GM18526 (cell line): Measurements from ENCODE around the gene ERFE.

ENCODE experiments used
- POLR2A ChIP-seq: IDR thresholded peaks from 3 replicates; pipeline ENCODE4 v1.6.1; 2011; ENCODE audit not compliant: insufficient read length; ENCODE audit errors: extremely low read depth

The ERFE gene

GRCh38 chr2:238164906-238165287 lies 6.1 kb downstream of the ERFE start:
- TF ChIP-seq POLR2A = no peak

DNA sequence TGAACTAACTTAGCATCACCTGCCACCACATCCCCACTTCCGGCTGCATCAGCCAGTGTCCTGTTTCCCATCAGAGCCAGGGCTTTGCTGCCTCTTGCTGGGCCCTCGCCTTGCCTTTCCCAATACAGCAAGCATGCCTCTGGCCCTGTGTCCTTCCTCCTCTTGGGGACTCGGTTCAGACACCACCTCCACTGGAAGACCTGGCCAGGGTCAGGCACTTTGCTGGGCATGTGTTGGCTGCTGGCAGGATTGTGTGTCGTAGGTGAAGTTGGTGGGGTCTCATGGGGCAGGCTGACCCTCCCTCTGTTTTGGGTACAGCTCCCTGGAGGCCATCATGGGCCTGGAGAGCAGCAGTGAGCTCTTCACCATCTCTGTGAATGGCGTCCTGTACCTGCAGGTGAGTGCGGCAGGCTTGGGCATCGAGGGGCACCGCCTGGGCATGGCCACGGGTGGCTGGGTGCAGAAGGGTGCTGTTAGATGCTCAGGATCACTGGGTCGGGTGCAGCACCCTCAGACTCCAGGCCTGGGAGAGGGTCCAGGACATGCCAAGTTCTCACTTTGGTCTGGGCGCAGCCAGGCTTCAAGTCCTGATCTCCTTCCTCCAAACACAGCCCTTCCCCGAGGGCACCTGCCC lies 6.6 kb downstream of the ERFE start:
- TF ChIP-seq POLR2A = no peak

GRCh38 chr2:238166391-238167343 lies 7.9 kb downstream of the ERFE start:
- no peak for TF ChIP-seq POLR2A

GRCh38 chr2:238167344-238167715 lies 8.6 kb downstream of the ERFE start:
- TF ChIP-seq POLR2A = no peak

GRCh38 chr2:238167761-238168160 lies 9.0 kb downstream of the ERFE start:
- TF ChIP-seq POLR2A = no peak

GRCh38 chr2:238168196-238169047 lies 9.7 kb downstream of the ERFE start:
- no peak for TF ChIP-seq POLR2A

GRCh38 chr2:238169048-238169707 lies 10.4 kb downstream of the ERFE start:
- no peak for TF ChIP-seq POLR2A

- TF ChIP-seq POLR2A = no peak
Measured at GRCh38 chr2:238169708-238170251, 11.0 kb downstream of the ERFE start.

DNA sequence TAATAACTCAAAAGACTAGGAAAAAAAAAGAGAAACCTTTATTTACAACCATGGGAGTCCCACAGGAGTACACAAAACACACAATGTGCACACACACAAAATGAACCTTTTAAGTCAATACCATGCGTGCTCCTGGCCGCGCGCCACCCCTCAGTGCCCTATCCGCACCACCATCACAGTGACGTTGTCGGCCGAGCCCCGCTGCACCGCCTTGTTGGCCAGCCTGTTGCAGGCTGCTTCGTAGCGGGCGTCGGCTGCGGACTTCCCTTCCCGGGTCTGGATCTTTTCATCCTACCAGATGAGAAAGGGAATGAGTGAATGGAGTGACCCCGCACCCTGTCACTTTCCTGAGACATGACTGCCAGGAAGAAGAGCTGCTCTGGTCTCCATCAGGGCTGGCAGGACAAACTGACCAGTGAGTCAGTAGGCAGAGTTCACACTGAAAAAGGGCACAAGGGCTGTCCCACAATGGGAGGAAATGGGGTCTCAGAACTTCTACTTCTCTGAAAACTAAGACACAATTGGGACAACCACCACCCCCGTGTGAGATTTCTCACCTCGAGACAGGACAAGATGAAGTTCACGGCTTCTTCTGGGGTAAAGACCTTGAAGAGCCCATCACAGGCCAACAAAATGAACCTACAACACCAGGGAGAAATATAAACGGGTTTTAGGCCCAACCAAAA lies 11.8 kb downstream of the ERFE start:
- no peak for TF ChIP-seq POLR2A

- no peak for TF ChIP-seq POLR2A
Measured at GRCh38 chr2:238171575-238172187, 12.9 kb downstream of the ERFE start.

DNA sequence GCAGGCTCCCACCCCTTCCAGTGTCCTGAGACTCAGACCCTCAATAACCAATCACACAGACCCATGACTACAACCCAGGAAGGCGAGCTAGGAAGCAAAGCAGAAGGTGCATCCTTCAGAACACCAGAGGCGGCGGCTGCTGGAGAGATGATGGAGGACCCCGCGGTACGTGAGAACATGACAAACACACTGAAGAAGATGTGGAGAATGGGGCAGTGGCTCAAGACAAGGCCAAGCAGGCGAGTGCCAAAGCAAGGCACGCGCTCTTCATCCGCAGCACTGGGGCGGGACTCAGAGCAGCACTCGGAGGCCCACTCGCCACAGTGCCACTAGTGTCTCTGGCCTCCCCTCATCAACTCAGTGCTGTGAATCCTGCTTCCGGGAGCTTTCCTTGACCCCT lies 13.7 kb downstream of the ERFE start:
- no peak for TF ChIP-seq POLR2A

DNA sequence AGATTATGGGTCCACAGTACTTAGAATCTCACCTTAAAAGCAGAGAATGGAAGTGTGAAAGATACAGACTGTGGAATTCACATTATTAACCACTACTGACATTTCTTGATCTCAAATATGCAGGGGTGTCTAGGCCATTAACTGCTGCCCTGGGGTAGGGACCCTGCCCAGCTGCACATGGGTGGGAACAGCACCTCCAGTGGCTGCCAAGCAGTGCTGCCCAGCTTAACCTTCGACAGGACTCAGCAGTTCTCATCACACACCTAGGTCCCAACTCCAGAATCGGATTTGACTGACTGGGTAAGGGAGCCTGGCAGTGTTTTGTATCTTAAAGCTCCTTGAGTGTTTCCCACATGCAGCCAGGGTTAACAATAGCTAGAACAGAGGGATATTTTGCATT lies 14.9 kb downstream of the ERFE start:
- no peak for TF ChIP-seq POLR2A

DNA sequence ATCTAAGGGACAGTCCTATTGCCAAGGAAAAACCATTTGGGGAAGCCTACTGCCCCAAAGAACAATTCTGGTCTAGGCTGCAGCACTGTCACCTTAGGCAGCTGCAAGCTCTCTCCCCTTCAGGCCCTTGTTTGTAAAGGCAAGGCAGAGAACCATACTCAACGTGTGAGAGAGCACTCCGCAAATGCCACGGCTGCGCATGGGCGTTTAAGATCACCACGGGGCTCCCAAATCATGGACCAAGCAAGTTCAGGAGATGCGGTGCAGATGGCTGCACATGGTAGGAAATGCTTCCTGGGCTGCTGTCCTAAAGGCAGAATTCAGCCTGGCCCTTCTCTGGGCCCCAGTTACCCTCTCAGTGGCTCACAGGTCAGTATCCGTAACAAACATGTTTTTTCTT lies 15.5 kb downstream of the ERFE start:
- TF ChIP-seq POLR2A = no peak

DNA sequence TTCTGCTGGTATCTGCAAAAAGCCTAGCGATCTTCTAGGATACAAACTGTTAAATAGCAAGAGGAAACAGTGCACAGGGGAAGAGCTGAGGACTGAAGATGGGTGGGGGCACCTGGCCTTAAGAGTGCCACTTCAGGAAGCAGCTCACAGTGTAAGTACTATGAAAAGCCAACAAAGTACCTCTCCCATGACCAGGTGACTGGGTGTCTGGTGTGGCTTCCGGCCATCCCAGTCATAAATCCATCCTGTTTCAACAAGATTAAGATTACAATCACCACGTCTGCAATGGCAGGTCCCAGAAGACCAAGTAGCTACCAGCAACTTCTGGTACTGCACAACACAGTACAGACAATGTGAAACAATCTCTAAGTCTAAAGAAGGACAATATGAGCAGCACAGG lies 15.9 kb downstream of the ERFE start:
- no peak for TF ChIP-seq POLR2A
